Stimulated activated naive CD4-positive, alpha-beta T cell (primary cell): Measurements from ENCODE around the gene OPCML.

Experiments
- DNase-seq, 6 experiments: peaks; one replicate each; lab custom pipeline; 2025; lab: John Stamatoyannopoulos, UW

OPCML gene

GRCh38 chr11:132790466-132790865 is 741.8 kb downstream of the OPCML start:
- DNase-seq, result no peak

- no peak for DNase-seq
Observed at GRCh38 chr11:132788816-132789325, 743.4 kb downstream of the OPCML start.

GRCh38 chr11:132785878-132786277 is 746.4 kb downstream of the OPCML start:
- no peak for DNase-seq

GRCh38 chr11:132784441-132784840 is 747.9 kb downstream of the OPCML start:
- no peak for DNase-seq

DNA sequence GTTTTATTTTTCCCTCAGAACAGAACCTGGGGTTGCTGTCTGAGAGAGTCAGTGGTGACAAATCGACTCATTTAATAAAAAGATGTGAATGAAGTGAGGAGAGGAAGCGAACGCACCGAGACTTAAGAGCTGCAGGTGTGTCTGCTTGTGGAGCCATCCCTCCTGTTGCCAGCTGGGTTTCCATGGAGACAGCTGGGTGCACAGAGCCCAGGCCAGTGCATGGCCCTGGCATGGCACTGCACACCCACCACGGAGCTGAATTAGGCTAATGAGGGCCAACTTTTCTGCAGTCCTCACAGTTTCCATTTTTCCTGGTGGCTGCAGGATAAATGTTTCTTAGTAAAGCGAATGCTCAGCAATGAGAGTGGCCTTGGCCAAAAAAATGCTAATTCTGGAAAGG is 750.2 kb downstream of the OPCML start:
- no peak for DNase-seq

GRCh38 chr11:132780046-132780445 is 752.3 kb downstream of the OPCML start:
- no peak for DNase-seq

GRCh38 chr11:132779497-132779896 is 752.8 kb downstream of the OPCML start:
- no peak for DNase-seq

- no peak for DNase-seq
Observed at GRCh38 chr11:132777067-132777975, 755.0 kb downstream of the OPCML start.

GRCh38 chr11:132773751-132774150 is 758.5 kb downstream of the OPCML start:
- DNase-seq, result no peak

DNA sequence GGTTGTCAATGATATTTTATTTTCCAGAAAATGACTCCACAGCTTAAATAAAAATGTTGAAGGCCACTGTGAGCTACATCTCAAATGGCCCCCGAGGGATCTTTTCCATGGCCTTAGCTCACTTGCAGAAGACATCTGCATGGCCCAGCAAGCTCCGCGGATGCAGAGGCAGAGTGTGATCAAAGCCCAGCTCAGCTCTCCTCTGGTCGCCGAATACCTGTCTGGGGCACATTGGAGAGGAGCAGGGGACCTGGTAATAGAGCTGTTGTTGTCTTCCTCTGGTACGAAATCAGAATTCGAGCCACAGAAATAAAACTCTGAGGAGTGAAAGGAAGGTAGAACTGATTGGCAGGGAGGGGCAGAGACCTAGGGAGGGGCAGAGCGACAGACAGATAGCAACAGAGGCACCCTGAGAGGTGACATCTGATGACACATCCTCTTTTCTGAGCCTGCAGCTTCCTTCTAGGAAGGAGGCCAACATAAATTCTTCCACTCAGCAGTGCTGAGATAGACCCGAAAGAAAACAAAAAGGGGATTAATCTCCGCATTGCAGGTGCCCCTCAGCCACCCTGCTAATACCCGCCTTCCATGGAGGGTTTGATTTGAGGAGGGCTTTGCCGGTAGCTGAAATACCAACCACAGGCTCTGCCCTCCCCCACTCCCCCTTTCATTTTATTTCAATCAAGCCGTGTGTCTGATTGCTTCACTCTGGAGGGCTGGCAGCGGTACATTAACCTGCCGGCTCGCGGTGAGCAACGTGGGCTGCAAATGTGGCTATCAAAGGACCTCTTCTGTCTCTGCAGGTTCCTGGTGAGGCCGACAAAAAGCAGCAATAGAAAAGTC is 759.4 kb downstream of the OPCML start:
- no peak for DNase-seq

GRCh38 chr11:132771746-132772145 is 760.6 kb downstream of the OPCML start:
- DNase-seq, result no peak

DNA sequence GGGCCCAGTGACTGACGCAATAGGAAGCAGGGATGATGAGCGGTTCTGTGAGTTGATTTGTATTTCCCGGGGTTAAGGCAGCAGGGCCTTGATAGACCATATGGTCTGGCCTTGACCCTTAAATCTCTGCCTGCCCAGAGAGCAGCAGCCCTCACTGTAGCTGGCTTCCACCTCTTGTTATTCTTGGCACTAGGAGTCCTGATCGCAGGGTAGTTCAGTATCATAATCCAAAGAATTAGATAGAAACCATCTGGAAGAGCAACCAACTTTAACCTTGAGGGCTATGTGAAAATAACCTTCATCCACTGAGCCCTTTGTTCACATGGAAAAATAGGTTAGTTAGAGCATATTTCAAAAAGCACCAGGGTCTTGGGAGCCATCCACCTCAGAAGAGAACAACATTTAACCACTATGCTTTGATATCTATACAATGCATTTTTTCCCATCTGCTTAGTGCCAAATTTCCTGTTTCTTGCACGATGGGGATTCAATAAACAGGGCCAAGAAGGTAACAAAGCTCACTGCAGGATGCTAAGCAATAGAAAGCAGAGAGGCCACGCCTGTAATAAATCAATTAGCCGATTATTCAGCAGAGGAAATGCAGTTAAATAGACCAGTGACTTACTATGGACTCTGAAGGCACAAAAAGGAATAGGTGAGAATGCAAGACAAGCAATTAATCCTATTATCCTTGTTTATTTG is 761.3 kb downstream of the OPCML start:
- DNase-seq, result no peak

- DNase-seq, result no peak
Observed at GRCh38 chr11:132763503-132763902, 768.8 kb downstream of the OPCML start.

- DNase-seq, result no peak
Observed at GRCh38 chr11:132755934-132756333, 776.4 kb downstream of the OPCML start.

DNA sequence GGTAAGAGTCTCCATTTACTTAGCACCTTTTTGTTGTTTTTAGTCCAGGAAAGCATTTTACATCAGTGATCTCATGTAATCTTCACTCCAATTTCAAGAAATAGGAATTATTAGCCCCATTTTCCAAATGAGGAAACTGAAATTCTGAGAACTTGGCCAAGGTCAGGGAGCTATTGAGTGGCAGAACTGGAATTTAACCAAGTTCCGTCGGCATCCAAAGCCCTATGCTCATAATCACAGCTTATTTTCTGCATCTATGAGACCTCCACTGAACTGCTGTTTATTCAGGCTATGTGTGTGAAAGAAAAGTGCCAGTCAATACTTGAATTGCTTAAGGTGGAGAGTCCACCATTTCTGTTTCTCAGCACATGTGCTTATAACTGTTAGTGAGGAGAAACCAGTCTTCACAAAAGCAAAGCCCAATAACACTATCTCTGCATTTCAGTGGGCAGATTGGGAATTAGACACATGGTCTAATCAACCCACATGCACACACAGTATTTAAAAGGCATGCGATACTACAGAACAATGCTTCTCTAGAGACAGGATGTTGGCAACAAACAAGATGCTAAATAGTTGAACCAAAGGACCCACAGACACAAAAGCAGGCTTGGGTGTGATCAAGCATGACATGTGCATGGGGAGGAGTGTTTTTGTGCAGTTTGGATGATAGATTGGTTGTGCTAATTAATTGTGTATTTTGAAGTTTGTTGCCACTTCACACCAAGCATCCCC is 780.6 kb downstream of the OPCML start:
- no peak for DNase-seq

DNA sequence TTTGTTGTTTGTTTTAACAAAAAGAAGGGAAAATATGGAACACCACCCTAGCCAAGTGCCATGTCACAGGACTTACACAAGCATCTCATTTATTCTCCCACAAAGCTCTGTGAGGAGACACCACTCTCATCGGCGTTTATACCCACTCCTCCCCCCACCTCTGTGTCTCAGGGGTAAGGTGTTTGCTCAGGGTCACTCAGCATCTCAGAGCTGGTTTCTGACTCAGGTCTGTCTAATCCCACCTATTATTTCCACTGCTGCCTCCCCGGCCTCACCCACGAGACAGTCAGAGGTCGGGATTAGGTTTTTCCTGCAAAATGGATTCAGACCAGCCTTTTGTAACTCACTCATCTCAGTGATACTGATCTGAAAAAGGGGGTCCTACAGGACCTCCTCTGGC is 786.0 kb downstream of the OPCML start:
- no peak for DNase-seq

DNA sequence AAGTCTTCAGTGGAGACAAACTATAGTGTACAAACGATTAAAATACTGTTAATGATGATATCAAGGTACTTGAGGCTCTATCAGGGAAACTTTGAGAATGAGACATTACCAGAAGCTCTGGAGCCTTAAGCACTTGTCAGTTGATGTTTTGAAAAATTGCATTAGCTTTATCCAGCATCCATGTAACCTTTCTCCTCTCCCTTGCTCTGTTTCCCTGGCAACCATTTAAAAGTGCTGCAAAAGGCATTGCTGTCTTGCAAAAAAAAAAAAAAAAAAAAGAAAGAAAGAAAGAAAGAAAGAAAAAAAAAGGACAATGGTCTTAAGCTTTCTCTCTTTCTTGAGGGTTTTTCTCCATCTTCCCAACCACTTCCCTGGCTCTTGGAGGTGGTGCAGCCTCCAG is 787.0 kb downstream of the OPCML start:
- DNase-seq, result no peak

DNA sequence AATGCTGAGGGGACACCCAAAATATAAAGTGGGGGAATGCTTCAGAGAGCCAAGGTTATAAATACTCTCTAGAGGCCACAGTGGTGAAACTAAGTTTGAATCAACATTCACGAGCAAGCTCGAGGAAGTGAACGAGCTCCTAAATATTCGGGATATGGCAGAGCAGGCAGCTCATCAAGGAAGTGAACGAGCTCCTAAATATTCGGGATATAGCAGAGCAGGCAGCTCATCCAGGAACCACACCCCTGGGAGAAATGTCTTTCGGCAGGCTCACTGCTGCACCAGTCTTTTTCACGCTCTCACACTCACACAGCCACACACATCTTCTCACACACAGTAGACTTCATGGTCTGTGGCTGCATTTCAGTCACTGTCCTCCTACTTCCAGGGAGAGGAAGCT is 787.5 kb downstream of the OPCML start:
- no peak for DNase-seq

DNA sequence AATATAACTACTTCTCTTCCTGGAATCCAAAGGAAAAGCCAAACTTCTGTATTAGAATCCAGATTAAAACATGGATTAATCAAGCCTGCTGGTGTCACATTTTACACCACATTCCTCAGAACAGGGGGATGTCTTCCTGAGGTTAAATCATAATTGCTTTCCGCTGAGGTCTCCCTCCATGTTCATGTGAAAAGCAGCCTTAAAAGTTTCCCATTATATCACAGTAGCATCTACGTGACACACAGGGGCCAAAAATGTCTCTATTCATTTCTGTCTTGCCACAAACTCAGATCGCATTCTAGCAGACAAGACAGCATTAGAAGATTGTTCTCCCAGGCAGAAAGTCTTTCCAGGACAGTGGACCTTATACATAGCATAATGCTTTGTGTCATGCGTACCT is 788.7 kb downstream of the OPCML start:
- DNase-seq, result no peak

DNA sequence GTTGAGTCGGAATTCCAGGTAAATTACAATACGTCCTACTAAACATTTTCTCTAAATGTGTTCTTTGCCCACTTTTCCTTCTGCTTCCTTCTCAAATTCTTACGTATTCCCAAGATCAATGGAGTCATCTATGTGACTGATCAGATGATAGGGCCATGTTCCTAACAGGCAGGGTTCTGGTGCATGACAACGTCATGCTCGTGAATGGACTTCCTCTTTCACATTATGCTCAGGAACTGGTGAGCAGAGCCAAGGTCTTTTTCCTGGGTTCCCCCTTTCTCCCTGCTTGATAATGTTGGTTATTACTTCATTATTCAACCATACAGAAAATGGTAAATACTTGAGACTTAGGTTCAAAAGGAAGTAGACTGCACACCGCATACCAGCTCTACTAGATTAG is 789.4 kb downstream of the OPCML start:
- DNase-seq, result no peak

- DNase-seq, result no peak
Observed at GRCh38 chr11:132734217-132734616, 798.1 kb downstream of the OPCML start.

GRCh38 chr11:132728026-132728425 is 804.3 kb downstream of the OPCML start:
- DNase-seq, result no peak
